Measurements from ENCODE around the gene HMCN2. TPM values are rescaled to one million over a fixed set of nuclear protein-coding genes. Genes with fewer than 3 reads are reported as not detected.

Gene HMCN2
- total and polyA plus RNA-seq, 2 experiments from 2014 or later, result 0.50 to 0.54 TPM

- Histone ChIP-seq H4K20me1 (ENCODE audit: insufficient read depth, poor library complexity, severe bottlenecking) (no peaks in the 10 kb centered on the region), H3K36me3 (replicated peaks; ENCODE audit: insufficient read depth, low read depth) (no peaks in the 10 kb centered on the region), H3K4me2 (no peak overlapping the region), H3K4me3 (no peak overlapping the region), H3K9me2 (replicated peaks; ENCODE audit: insufficient read depth) (no peaks in the 10 kb centered on the region), H3K4me1 (ENCODE audit: insufficient read depth) (no peaks in the 10 kb centered on the region), H3K27me3 (no peaks in the 10 kb centered on the region), H3K27ac (no peak overlapping the region), H3K9me3 (ENCODE audit: low read depth) (no peaks in the 10 kb centered on the region), H2AFZ (no peak overlapping the region), H3K79me2 (no peaks in the 10 kb centered on the region)
- TF ChIP-seq EZH2 (IDR thresholded peaks at IDR 0.05; ENCODE audit: borderline replicate concordance) (no peak), CTCF (IDR thresholded peaks at IDR 0.05; ENCODE audit: poor library complexity) (no peak), EZH2phosphoT487 (IDR thresholded peaks at IDR 0.05; ENCODE audit: low read depth, severe bottlenecking, unreplicated experiment) (no peak)
- DNase-seq (ENCODE audit: low spot score), result no peak
- WGBS (ENCODE audit: low lambda C conversion rate, missing lambda C conversion rate), result 97% methylated on average over 27 of the region's 27 CpGs
These were observed 125.4 kb downstream of the HMCN2 start for GRCh38 chr9:130390986-130391385.

GRCh38 chr9:130391866-130392265 lies 126.3 kb downstream of the HMCN2 start:
- TF ChIP-seq EZH2phosphoT487 (IDR thresholded peaks at IDR 0.05; ENCODE audit: low read depth, severe bottlenecking, unreplicated experiment) (no peak), CTCF (IDR thresholded peaks at IDR 0.05; ENCODE audit: poor library complexity) (no peak), EZH2 (IDR thresholded peaks at IDR 0.05; ENCODE audit: borderline replicate concordance) (no peak)
- Histone ChIP-seq H3K4me2 (no peak overlapping the region), H3K4me1 (ENCODE audit: insufficient read depth) (no peaks in the 10 kb centered on the region), H3K79me2 (no peaks in the 10 kb centered on the region), H3K9me2 (replicated peaks; ENCODE audit: insufficient read depth) (no peaks in the 10 kb centered on the region), H4K20me1 (ENCODE audit: insufficient read depth, poor library complexity, severe bottlenecking) (no peaks in the 10 kb centered on the region), H3K36me3 (replicated peaks; ENCODE audit: insufficient read depth, low read depth) (no peaks in the 10 kb centered on the region), H3K27me3 (no peaks in the 10 kb centered on the region), H3K27ac (no peak overlapping the region), H3K9me3 (ENCODE audit: low read depth) (no peaks in the 10 kb centered on the region), H2AFZ (no peak overlapping the region), H3K4me3 (no peak overlapping the region)
- 90% methylated on average over 13 of the region's 13 CpGs for WGBS (ENCODE audit: low lambda C conversion rate, missing lambda C conversion rate)
- DNase-seq (ENCODE audit: low spot score), result no peak

- Histone ChIP-seq H3K4me1 (ENCODE audit: insufficient read depth) (no peaks in the 10 kb centered on the region), H3K36me3 (replicated peaks; ENCODE audit: insufficient read depth, low read depth) (no peaks in the 10 kb centered on the region), H2AFZ (no peak overlapping the region), H3K27ac (no peak overlapping the region), H3K9me2 (replicated peaks; ENCODE audit: insufficient read depth) (no peaks in the 10 kb centered on the region), H3K27me3 (no peaks in the 10 kb centered on the region), H3K4me2 (no peak overlapping the region), H4K20me1 (ENCODE audit: insufficient read depth, poor library complexity, severe bottlenecking) (no peaks in the 10 kb centered on the region), H3K4me3 (no peak overlapping the region), H3K79me2 (no peaks in the 10 kb centered on the region), H3K9me3 (ENCODE audit: low read depth) (no peaks in the 10 kb centered on the region)
- DNase-seq (ENCODE audit: low spot score), result no peak
- TF ChIP-seq EZH2phosphoT487 (IDR thresholded peaks at IDR 0.05; ENCODE audit: low read depth, severe bottlenecking, unreplicated experiment) (no peak), CTCF (IDR thresholded peaks at IDR 0.05; ENCODE audit: poor library complexity) (no peak)
- WGBS (ENCODE audit: low lambda C conversion rate, missing lambda C conversion rate), result 87% methylated on average over 15 of the region's 16 CpGs
These were observed 128.1 kb downstream of the HMCN2 start for GRCh38 chr9:130393681-130394071.

- Histone ChIP-seq H3K27ac (no peak overlapping the region), H3K9me2 (replicated peaks; ENCODE audit: insufficient read depth) (no peaks in the 10 kb centered on the region), H3K27me3 (no peaks in the 10 kb centered on the region), H3K36me3 (replicated peaks; ENCODE audit: insufficient read depth, low read depth) (no peaks in the 10 kb centered on the region), H3K9me3 (ENCODE audit: low read depth) (no peaks in the 10 kb centered on the region), H2AFZ (no peak overlapping the region), H4K20me1 (ENCODE audit: insufficient read depth, poor library complexity, severe bottlenecking) (no peaks in the 10 kb centered on the region), H3K4me3 (no peak overlapping the region), H3K4me1 (ENCODE audit: insufficient read depth) (no peaks in the 10 kb centered on the region), H3K79me2 (no peaks in the 10 kb centered on the region), H3K4me2 (no peak overlapping the region)
- TF ChIP-seq CTCF (IDR thresholded peaks at IDR 0.05; ENCODE audit: poor library complexity) (no peak), EZH2phosphoT487 (IDR thresholded peaks at IDR 0.05; ENCODE audit: low read depth, severe bottlenecking, unreplicated experiment) (no peak), EZH2 (IDR thresholded peaks at IDR 0.05; ENCODE audit: borderline replicate concordance) (no peak)
- DNase-seq (ENCODE audit: low spot score), result no peak
- WGBS (ENCODE audit: low lambda C conversion rate, missing lambda C conversion rate), result 85% methylated on average over 10 of the region's 11 CpGs
These were observed 128.8 kb downstream of the HMCN2 start for GRCh38 chr9:130394320-130394719.

Measured in hepatocyte (in vitro differentiated cells).